Stimulated activated CD4-positive, alpha-beta T cell treated with anti-CD3 and anti-CD28 coated beads, Interleukin-12 subunit alpha, Interleukin-12 subunit beta, amount 100 ng/mL, for 24 hours (primary cell): ENCODE data around the gene WWTR1.

Experiments used
- DNase-seq, 2 experiments: peaks; one replicate each; pipeline ENCODE4 v3.0.0-alpha.2; 2020; ENCODE audit warnings: low read depth in 2 of 2

The WWTR1 gene

GRCh38 chr3:149593418-149594160 lies 64.2 kb downstream of the WWTR1 start:
- DNase-seq, result no peak

- no peak for DNase-seq
These were observed 65.0 kb downstream of the WWTR1 start for GRCh38 chr3:149592758-149593240.

GRCh38 chr3:149590691-149591441 lies 67.0 kb downstream of the WWTR1 start:
- no peak for DNase-seq

GRCh38 chr3:149589332-149589731 lies 68.5 kb downstream of the WWTR1 start:
- no peak for DNase-seq

GRCh38 chr3:149588909-149589308 lies 68.9 kb downstream of the WWTR1 start:
- no peak for DNase-seq

- DNase-seq, result no peak
These were observed 70.4 kb downstream of the WWTR1 start for GRCh38 chr3:149587383-149587782.

GRCh38 chr3:149586871-149587270 lies 71.0 kb downstream of the WWTR1 start:
- DNase-seq, result no peak

GRCh38 chr3:149585401-149585726 lies 72.5 kb downstream of the WWTR1 start:
- DNase-seq, result no peak

- DNase-seq, result no peak
These were observed 73.7 kb downstream of the WWTR1 start for GRCh38 chr3:149583921-149584635.

GRCh38 chr3:149582395-149582794 lies 75.4 kb downstream of the WWTR1 start:
- no peak for DNase-seq

GRCh38 chr3:149581681-149582370 lies 76.0 kb downstream of the WWTR1 start:
- no peak for DNase-seq

- DNase-seq, result no peak
These were observed 76.6 kb downstream of the WWTR1 start for GRCh38 chr3:149581248-149581647.

GRCh38 chr3:149579838-149580542 lies 77.8 kb downstream of the WWTR1 start:
- no peak for DNase-seq

- no peak for DNase-seq
These were observed 78.7 kb downstream of the WWTR1 start for GRCh38 chr3:149579161-149579560.

GRCh38 chr3:149577801-149578200 lies 80.0 kb downstream of the WWTR1 start:
- DNase-seq, result no peak

GRCh38 chr3:149575961-149576564 lies 81.8 kb downstream of the WWTR1 start:
- no peak for DNase-seq

- DNase-seq, result no peak
These were observed 82.4 kb downstream of the WWTR1 start for GRCh38 chr3:149575213-149575960.

- no peak for DNase-seq
These were observed 84.9 kb downstream of the WWTR1 start for GRCh38 chr3:149572796-149573414.

- no peak for DNase-seq
These were observed 86.4 kb downstream of the WWTR1 start for GRCh38 chr3:149571381-149571780.

- no peak for DNase-seq
These were observed 87.8 kb downstream of the WWTR1 start for GRCh38 chr3:149570016-149570415.
